HG03439 (cell line): ENCODE results near the gene ALKBH7.
"Not testable (repeated sequence)": the region's sequence is repeated elsewhere in the genome, so short reads cannot be mapped to it uniquely, and the experiment has no call there.

ENCODE experiments used
- ATAC-seq: cut with Tn5 transposase; IDR thresholded peaks from one replicate; pipeline ENCODE4 v1.9.1; 2021; ENCODE audit warnings: mild to moderate bottlenecking, moderate library complexity; ENCODE audit not compliant: unreplicated experiment

The ALKBH7 gene

DNA sequence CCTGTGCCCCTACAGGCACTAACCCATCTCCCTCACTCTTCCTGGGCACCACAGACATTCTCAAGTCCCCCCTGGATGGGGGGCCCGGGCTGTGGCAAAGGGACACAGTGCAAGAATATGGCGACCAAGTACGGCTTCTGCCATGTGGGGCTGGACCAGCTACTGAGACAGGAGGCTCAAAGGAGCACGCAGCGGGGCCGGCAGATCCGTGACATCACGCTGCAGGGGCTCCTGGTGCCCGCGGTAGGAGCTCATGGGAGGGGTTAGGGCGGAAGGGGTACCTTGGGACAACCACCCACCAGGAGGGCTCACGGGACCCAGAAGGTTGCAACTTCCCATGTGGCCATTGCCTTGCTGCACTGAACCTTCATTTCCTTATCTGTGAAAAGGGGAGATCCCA lies 23.7 kb downstream of the ALKBH7 start:
- ATAC-seq, result no peak

DNA sequence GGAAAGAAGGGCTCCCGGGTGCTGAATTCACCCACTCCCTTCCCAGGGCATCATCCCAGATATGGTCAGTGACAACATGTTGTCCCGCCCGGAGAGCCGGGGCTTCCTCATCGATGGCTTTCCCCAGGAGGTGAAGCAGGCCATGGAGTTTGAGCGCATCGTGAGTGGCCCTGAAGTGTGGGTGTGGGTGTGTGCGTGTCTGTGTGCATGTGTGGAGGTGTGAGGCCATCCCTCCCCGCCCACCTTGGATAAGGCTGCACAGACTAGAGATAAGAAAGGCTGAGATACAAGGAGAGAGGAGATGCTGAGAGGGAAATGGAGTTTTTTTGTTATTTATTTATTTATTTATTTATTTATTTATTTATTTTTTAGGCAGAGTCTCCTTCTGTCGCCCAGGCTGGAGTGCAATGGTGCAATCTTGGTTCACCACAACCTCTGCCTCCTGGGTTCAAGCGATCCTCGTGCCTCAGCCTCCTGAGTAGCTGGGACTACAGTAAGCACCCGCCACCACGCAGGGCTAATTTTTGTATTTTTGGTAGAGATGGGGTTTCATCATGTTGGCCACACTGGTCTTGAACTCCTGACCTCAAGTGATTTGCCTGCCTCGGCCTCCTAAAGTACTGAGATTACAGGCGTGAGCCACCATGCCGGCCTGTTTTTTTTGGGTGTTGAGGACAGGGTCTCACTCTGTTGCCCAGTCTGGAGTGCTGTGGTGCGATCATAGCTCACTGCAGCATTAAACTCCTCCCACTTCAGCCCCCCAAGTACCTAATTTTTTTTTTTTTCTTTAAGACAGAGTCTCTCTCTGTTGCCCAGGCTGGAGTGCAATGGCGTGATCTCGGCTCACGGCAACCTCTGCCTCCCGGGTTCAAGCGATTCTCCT lies 27.7 kb downstream of the ALKBH7 start:
- not testable (repeated sequence) for ATAC-seq

DNA sequence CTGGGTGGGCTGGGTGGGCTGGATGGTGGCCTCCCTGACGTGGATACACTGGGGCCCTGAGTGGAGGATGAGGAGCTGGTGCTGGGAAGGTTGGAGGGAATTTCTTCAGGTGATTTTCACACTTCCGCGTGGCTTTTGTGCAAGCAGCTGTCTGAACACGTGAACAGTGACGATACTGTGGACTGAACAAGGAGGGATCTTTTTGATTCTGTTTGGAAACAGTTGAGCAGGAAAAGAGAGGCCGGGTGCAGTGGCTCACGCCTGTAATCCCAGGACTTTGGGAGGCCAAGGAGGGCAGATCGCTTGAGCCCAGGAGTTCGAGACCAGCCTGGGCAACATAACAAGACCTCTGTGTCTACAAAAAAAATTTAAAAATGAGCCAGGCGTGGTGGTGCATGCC lies 29.5 kb downstream of the ALKBH7 start:
- no peak for ATAC-seq

DNA sequence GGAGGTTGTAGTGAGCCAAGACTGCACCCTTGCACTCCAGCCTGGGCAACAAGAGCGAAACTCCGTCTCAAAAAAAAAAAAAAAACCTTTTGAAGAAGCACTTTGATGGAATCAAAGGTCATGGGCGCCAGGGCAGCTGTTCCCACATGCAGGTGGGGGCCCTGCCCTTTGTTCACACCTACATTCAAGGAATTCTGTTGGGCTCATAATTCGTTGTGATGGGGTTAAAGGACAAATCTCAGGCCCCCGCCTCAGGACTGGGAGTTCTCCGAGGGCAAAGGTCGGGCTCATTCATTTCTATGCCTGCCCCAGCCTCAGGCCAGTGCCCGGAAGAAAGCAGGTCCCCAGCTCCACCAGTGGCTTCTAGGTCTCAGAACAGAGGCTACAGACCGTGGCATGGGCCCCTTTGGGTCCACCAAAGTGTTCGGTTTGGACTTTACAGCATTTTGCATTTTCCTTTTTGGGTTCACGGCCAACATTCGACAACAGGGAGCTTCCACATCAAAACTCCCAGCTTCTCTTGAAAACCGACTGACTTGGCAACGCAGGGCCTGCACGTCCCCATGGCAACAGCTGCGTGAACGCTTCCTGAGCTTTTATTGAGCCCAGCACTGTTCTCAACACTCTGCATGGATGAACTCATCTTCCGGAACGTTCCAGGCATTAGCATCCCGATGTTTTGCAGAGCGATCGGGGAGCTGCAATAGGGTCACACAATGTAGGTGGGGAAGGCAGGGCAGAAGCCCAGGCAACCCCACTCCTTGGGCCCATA lies 30.4 kb downstream of the ALKBH7 start:
- no peak for ATAC-seq

DNA sequence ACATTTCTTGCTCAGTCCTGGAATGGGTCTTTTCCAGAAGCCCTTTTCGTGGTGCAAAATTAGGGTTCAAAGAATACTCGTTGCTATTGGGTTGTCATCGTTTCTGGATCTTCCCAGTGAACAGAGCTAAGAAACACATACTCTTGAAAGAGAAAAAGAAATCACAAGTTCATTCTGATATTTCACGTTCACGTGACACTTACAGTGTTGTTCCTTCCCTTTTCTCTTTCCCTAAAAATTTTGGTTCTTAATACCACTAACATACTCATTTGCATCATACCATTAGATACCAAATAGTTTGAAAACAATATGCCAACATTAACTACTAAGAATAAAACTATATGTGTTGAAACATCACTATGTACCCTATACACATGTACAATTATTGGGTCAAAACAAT lies 33.8 kb downstream of the ALKBH7 start:
- no peak for ATAC-seq

DNA sequence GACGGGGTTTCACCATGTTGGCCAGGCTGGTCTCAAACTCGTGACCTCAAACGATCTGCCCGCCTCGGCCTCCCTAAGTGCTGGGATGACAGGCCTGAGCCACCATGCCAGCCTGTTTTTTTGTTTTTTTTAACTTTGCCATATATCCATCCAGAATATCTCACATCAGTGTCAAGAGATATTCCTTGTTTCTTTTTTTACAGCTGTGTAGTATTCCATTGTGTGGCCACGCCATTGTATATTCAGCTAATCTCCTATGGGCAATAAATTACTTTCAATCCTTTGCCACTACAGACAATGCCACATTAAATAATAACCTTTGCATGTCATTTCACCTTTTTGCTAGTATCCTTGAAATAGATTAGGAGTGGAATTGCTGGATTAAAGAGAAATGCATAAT lies 36.8 kb downstream of the ALKBH7 start:
- ATAC-seq, result no peak

DNA sequence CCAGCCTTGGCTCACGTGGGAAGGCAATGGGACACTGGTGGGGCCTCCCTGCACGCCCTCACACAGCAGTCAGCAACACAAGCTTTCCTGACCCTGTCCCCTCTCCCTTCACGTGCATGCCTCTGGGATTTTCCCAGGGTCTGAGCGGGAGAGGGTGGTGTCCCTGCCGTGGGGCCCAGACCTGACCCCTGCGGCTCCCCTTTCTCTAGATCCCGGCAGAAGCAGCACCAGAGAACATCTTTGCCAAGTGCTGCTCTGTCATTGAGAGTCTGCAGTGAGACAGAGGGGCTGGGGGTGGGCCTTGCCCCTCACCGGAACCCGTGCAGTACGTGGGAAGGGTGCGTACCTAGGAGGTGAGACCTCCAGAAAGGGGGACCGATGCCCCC lies 39.5 kb downstream of the ALKBH7 start:
- no peak for ATAC-seq

DNA sequence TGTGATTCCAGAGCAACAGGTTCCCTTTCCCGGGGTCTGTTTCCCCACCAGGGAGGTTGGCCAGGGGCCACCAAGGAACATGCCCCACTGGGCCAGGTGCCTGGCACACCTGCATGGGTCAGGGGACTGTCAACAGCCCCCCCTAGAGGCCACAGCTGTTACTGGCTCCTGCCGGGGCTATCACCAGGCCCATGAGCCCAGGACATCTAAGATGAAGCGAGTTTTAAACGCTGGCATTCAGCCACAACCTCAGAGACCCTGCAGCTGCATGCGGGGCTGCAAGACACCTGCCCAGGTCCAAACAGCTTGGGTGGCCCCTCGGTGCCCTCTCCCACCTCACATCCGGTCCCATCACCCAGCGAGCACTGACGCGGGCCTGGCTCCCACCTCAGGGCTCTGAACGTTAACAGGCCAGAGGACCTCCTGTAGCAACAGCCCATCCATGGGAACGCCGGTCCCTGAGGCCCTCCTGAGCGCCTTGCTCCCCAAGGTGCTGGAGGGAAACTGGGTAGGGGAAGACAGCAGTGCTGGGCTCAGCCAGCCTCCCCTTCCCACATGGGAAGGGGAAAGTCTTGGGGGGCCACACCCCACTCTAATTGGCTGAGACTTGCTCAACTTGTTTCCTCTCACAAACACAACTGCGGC lies 40.0 kb downstream of the ALKBH7 start:
- no peak for ATAC-seq

DNA sequence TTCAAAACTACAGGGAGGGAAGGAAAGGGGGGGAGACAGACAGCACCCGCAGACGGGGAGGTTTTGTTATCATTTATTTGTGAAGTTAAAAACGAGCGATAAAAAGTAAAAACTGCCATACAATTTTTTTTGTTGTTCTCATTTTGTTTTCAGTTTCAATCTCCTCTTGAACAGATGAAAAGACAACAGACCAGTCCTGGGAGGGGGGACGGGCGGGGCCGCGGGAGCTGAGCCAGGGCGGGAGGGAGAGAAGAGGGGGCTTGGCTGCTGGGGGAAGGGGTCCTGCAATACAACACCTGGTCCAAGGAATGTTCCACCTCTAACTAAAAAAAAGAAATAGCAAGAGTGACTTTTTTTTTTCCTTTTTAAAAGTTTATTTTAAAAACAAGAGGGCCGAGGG lies 40.7 kb downstream of the ALKBH7 start:
- ATAC-seq, result no peak

DNA sequence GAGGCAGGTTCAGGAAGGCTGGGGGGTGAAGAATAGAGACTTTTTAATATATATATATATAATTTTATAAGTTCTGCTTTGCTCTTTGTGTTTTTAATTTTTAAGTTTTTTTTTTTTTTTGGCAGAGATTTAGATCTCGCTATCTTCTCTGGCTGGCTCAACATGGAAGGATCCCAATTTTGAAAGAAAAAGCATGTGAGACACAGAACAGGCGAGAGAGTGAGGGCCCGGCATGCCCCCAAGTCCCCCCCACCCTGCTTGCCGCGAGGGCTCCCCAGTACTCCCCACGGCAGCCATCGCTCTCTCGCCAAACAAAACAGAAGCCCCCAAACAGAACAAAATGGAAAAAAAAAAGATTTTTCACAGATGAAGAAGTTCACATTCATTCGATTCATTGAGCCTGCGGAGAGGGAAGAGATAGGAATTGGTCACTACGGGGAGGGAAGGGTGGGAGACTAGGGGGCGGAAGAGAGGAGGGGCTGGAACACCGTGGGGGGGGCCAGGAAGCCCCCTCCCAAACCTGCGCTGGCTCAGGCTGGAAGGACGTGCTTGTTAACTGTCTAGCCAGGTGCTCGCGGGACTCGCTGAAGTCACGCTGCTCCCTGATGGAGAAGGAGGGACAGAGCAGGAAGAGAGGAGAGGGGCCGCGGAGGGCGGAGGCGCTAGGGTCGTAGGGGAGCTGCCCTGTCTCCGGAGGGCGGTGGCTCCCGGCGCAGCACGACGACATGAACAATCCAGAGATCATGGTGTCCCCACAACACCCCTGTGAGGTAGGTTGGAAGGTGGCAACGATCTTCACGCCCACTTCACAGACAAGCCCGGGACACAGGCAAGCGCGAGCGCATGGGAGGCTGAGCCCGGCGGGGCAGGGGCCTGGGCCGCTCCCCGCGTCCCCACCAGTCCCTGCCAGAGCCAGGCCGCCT lies 41.4 kb downstream of the ALKBH7 start:
- ATAC-seq, result no peak

DNA sequence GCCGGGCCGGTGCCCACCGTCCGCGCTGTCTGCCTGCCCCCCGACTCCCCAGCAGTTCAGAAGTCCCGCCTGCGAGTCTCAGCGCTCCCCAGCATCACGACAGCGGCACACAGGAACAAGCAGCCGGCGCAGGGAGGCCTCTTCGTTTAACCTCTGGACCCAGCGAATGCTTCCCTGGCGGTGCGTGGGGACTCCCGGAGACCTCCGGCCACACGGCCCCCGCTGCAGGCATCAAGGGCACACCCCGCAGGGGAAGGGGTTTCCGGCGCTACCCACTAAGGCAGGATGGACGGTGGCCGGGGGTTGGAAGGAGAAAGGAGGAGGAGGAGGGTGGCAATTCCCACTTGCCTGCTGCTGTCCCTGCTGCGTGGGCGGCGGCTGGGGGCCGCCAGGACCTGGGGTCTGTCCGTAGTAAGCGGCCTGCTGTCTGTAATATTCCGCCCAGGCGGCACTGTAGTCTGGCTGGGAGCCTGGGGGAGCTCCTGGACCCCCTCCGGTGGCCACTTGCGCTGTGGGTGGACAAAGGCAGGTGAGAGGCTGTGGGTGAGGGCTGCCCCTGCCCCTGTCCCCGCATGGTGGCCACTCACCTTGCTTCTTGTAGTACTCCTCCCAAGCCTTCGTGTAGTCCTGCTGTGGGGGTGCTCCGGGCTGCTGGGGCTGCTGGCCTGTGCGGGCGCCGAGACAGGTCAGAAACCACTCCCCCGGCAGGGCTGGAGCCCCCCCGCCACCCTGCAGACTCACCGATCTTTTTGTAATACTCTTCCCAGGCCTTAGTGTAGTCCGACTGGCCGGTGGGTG lies 42.4 kb downstream of the ALKBH7 start:
- ATAC-seq, result no peak

DNA sequence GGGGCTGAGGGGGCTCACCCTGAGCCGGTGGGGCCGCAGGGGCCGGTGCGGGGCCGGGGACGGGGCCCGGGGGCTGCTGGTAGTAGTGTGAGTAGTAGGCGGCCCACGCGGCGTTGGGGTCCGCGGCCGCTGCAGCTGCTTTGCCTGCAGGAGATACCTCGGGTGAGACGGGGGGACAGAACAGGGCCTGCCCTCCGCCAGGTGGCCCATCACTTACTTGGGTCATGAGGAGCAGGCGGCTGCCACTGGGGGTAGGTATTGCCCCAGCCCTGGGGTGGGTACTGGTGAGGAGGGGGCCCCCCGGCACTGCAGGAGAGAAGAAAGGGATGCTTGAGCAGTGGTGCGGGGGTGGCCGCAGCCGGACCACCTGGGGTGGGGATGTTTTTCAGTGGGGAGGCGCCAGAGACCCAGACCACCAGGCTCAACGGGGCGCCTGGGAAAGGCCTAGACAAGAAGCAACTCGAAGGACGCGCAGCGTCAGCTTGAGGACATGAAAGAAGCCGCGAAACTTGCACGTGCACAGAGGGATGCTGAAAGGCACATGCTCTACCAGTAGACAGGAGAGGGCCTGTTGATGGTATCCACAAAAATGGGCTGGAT lies 43.1 kb downstream of the ALKBH7 start:
- no peak for ATAC-seq

DNA sequence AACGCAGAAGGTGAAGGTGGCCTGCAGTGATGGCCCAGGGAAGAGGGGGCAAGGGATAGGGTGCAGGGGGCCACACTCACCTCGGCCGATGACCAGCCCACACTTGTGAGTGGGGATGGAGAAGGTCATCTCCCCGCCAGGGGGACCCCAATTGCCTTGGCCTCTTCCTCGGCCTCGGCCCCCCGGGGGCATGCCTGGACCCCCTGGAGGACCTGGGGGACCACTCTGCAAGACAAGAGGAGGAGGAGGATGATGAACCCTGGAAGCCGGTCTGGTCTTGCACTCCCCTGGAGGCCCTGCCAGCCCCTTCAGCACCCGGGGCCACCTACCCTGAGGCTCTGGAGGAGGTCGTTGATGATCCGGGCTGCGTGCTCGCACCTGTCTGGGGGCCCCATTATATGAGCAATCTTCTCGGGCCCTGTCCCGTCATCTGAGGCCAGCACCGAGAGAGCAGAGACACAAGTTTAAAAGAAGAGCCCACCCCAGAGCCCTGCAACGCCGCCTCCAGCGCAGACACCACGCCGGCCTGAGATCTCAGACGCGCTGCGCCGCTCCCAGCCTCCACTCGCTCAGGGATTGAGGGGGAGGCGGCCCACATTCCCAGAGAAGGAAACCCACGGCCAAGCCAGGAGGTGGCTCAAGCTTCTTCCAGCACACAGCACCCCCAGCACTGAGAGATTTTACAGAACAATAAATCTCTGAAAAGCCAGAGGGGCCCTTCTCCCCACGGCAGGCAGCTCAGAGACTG lies 44.2 kb downstream of the ALKBH7 start:
- no peak for ATAC-seq

DNA sequence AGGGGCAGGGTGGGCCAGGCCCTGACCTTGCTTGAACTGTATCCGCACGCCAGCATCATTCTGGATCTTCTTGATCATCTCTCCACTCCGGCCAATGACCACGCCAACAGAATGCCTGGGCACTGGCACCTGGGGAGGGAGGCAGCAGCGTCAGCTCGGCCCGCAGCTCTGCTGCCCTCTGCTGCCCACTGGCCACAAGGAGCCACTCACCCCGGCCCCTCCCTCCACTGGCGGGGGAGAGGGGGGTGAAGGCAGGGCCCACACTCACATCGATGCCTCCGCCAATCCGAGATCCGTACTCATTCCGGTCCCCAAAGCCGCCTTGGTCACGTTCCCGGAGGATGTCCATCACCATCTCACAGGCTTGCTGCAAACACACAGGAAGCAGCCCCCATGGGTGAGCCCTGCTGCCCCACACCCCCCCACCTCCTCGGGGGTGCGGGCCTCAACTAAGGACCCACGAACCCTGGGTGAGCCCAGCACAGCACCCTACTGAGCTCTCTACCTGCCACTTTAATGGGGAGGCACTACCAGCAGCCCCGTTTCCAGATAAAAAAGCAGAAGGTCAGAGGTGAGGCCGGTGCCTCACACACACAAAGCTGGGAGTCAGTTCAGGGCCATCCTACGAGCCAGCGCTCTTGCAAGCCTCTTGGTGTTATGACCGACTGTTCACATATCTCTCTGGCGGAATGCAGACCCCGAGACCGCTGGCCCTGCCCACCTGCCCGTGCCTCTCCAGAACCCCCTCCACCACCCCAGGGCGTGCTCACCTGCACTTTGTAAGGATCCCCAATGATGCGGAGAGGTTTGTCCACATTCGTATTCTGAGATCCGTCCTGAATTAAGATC lies 45.3 kb downstream of the ALKBH7 start:
- no peak for ATAC-seq

DNA sequence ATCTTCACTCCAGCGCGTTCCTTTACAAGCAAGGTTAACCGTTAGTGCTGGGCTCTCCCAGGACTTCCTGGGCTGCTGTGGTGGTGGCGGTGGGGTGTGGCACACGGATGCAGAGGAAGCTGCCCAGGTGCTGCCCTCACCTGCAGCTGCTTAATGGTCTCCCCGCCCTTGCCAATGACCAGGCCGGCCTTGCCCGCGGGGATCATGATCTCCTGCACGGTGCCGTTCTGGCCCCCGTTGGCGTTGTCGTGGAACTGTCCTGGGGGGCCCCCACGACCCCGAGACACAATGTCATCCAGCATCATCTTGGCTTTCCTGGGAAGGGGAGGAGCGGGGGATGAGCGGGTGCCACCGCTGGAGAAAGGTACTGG lies 46.0 kb downstream of the ALKBH7 start:
- no peak for ATAC-seq

DNA sequence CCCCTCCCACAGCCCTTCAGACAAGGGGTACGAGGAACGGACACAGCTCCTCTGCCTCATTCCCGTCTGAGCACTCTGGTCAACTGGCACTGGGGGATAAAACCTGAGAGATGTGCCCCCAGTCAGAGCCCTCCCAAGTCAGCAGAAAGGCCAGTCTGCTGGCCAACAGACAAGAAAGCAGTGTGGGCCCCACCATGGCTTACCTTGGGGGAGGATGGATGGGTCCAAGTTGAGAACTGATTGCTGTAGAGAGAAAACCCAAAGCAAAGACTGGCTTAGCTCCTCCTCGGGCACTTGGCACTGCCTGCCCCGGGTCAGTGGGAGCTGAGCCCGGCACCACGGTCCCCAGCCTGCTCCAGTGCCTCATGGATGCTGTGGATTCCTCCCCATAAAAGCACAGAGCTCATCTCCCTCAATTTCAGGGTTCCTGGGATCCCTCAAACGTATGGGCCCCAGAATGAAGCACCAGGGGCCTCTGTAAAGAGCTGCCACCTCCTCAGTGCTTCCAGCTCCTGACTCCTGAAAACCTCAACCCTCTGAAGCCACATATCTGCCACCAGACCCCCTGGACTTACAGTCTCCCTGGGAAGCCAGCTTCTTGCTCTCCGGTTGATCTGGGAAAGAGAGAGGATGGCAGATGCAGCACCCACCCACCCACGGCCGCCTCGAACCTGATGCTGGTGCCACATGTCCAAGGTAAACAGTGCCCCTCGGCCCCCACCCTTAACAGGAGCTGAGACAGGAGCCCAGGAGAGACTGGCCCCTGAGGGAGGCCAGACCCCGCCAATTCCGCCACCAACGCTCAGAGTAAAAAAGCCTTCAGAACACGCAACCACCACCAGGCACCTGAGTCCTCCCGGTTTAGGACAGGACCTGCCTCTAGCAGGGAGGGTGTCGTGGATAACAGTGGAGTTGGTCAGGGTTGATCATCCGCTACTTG lies 48.8 kb downstream of the ALKBH7 start:
- ATAC-seq, result no peak
